ENCODE measurements around the gene USP9Y.

Gene USP9Y

DNA sequence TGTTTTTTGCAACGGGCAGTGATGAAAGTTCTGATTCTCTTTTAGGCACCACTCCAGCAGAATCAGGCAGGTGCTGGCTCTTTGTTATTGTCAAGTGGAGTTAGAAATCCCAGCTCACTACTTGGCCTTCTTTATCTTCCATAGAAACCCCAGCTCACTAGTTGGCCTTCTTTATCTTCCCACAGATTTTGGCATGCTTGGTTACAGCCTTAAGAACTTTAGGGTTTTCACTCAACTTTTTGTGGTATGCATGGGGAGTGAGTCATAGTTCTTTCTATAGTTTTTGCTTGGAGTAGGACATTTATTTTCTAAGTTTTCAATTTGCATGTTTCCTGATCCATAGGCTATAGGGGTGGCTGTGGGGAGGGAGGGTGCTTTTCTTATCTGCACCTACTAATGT lies 55.0 kb downstream of the USP9Y start:
- in situ Hi-C loops (cut with MboI; ENCODE audit: low sequenced_read_pairs) = no loop called here

DNA sequence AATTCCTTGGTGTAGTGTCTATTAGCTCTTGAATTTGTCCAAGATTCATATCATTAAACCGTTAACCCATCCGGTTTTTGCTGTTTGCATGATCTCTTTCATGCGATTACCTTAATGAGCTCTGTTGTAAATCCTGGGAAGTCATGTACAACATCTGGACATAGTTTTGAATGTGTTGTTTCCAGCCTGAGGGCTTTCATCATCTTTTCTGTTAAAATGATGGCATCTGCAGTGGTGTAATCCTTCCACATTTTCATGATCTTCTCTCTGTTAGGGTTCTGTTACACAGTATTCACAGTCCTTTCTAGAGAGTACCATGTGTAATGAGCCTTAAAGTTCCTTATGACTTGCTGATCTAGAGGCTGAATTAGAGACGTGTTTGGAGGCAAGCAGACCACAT lies 64.9 kb downstream of the USP9Y start:
- in situ Hi-C loops (cut with MboI; ENCODE audit: low sequenced_read_pairs) = no loop called here

DNA sequence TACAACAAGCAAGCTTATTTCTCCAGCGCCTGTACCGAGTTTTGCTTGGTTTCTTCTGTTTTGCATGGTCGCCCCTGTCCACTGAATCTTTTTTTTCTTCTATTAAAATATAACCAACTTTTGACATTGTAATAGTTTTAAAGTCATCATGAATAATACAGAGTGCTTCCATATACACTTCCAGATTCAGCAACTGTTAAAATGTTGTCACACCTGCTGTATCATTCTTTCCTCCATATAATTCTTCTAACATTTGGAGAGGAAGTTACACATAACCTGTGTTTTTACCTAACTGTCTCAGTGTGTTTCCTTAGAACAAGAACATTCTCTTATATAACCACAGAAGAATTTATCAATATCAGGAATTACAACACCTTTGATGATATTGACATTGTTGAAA lies 83.5 kb downstream of the USP9Y start:
- in situ Hi-C loops (cut with MboI; ENCODE audit: low sequenced_read_pairs) = no loop called here

DNA sequence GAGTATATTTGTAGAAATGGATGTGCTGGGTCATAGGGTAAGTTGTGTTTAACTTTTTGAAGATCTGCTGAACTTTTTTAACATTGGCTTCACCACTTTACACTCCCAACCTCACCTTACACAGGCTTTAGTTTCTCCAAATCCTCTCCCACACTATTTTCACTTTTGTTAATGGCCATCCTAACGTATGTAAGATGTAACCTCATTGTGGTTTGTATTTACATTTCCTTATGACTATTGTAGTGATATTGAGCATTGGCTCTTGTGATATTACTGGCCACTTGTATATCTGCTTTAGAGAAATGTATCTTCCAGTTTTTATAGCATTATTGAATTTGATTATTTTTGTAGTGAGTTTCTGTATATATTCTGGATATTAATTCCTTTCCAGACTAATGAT lies 93.0 kb downstream of the USP9Y start:
- in situ Hi-C loops (cut with MboI; ENCODE audit: low sequenced_read_pairs) = no loop called here

DNA sequence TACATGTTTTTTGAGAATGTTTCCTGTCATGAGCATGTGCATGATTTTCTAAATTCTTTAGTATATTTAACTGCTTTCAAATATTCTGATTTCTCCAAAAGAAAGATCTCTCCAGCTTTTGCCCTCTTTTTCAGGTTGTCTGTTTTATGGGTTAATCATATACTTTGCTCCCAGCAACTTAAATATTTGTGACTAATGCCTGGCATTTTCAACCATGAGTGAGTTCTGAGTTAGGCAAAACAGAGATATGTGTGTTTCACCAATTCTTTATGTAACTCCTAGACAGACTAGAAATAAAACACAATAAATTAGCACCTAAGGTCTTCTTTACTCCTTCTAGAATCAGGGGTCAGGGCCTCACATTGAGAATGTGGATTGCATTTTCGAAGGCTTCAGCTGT lies 107.0 kb downstream of the USP9Y start:
- in situ Hi-C loops (cut with MboI; ENCODE audit: low sequenced_read_pairs) = no loop called here

DNA sequence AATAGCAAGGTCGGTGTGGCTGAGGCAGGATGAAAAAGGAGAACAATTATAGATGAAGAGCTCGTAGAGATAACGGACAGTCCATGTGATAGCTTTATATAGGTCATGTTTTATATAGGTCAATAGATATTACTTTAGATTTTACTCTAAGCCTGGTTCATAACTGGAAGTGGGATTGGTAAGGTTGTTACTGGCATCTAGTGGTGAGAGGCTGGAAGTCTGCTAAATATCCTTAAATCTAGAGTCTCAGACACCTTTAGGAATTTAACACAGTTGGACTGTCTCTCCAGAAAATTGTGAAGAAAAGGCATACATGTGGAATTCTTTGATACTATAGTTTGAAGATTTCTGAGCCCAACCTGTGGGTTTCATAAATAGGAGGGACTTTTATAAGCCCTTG lies 108.0 kb downstream of the USP9Y start:
- in situ Hi-C loops (cut with MboI; ENCODE audit: low sequenced_read_pairs) = no loop called here

DNA sequence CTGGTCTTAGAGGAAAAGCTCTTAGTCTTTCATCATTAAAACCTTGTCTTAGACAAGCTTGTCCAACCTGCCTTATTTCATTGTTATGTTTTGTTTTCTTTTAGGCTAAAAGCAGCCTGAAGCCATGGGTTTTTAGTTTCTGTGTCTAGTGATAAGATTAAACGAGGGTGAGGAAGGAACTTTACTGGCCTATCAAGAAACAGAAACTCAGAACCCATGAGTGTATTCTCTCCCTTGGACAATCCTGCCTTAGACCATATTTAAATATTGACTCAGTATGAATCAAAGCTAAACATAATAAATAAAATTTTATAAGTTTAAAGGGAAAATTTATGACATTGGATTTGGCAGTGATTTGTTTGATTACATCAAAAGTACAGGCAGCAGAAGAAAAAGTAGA lies 122.4 kb downstream of the USP9Y start:
- in situ Hi-C loops (cut with MboI; ENCODE audit: low sequenced_read_pairs) = no loop called here

DNA sequence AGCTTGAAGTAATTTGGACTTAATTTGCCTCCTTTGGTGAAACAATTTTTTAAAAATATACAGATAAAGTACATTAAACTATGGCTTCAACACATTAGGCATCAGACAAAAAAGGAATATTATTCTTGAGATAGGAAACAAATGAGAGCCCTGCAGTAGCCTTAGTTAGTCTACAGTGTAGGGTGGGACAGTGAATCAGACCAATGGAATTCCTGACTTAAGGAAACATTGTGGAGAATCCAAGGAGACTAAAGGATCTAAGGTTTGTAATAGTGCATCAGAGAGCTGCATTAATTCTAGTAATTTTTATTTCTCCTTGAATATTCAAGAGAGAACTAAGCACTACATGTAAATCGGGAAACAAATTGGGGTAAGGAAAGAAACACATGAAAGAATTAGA lies 125.8 kb downstream of the USP9Y start:
- in situ Hi-C loops (cut with MboI; ENCODE audit: low sequenced_read_pairs) = no loop called here

DNA sequence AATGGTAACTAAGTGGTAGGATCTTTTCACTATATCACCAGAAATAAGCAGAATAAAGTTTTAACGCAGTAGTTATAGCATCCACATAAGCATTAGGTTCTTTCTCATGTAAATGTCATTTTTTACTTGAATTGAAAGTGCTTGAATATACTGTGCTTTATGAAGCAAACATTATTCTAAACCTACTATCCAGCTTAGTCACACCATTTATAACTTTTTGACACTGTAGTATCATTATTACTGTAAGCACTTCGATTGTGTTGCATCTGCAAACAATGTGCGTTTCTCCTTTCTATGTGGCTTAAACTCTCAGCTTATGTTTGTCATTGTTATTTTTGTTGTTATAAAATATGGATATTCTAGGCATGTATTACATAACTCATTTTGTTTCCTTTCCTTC lies 132.3 kb downstream of the USP9Y start:
- in situ Hi-C loops (cut with MboI; ENCODE audit: low sequenced_read_pairs) = no loop called here

DNA sequence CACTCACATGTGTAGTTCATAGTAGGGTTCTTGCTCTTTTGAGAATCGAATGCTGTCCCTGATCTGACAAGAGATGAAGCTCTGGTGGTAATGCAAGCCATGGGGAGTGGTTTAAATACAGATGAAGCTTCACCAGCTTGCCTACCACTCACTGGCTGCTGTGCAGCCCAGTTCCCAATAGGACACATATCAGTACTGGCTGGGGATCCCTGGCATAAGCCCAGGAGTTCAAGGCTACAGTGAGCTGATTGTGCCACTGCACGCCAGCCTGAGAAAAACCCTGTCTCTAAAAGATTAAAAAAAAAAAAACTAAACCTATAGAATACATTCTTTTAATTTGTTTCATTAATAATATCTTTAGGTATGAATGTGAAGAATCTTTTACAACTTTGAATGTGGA lies 136.5 kb downstream of the USP9Y start:
- in situ Hi-C loops (cut with MboI; ENCODE audit: low sequenced_read_pairs) = no loop called here

DNA sequence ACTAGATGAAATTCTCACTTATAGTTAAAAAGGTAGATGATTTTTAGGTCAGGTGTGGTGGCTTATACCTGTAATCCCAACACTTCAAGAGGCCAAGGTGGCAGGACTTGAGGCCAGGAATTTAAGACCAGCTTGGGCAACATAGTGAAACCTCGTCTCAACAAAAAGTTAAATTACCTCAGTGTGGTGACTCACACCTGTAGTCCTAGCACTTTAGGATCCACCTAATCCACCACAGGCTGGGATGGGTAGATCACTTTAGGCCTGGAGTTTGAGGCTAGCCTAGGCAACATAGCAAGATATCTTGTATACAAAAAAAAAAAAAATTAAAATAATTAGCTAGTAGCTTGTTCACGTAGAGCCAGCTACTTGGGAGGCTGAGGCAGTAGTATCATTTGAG lies 140.3 kb downstream of the USP9Y start:
- in situ Hi-C loops (cut with MboI; ENCODE audit: low sequenced_read_pairs) = no loop called here

DNA sequence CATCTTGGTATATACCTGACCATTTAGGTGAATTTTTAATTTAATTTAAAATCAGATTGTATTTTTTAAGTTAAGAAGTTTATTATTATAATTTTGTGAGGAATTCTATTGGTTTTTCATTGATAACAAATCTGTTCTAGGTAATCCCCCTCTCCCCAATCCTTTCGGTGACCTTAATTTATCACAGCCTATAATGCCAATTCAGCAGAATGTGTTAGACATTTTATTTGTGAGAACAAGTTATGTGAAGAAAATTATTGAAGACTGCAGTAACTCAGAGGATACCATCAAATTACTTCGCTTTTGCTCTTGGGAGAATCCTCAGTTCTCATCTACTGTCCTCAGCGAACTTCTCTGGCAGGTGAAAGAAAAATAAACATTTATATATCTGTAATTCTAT lies 145.8 kb downstream of the USP9Y start:
- in situ Hi-C loops (cut with MboI; ENCODE audit: low sequenced_read_pairs) = no loop called here

DNA sequence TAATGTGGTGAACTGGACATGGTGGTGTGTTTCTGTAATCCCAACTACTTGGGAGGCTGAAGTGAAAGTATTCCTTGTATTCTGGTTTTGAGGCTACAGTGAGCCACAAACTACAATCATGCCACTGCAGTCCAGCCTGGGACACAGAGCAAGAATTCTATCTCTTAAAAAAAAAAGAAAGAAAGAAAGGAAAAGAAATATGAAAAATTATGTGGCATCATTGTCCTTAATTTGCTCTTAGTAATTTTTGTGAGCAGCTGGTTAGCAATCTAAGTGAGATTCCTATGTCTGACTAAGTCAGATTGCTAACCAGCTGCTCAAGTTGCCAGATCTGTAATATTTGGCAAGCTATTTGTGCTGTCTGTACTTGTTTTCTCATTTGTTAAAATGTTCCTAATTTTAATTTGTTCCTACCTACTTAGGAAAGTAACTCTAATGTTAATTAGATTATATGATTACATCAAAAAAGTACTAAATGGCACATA lies 154.8 kb downstream of the USP9Y start:
- in situ Hi-C loops (cut with MboI; ENCODE audit: low sequenced_read_pairs) = no loop called here

DNA sequence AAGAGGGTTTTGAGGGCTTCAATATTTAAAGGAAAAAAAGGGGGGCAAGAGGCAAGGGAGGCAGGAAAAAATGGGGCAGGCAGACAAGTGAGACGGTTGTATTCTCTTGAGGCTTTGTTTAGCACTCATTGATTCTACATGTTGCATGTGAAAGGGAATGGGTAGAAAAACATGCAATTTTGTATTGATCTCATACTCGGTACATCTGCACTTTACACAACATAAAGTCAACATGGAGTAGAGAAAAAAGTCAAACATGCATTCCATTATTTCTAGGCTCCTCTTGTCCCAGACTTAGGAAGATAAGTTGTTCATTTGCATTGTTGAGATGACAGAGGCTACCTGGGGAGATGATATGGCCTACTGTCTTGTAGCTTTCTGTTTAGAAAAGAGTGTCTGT lies 166.9 kb downstream of the USP9Y start:
- in situ Hi-C loops (cut with MboI; ENCODE audit: low sequenced_read_pairs) = no loop called here

DNA sequence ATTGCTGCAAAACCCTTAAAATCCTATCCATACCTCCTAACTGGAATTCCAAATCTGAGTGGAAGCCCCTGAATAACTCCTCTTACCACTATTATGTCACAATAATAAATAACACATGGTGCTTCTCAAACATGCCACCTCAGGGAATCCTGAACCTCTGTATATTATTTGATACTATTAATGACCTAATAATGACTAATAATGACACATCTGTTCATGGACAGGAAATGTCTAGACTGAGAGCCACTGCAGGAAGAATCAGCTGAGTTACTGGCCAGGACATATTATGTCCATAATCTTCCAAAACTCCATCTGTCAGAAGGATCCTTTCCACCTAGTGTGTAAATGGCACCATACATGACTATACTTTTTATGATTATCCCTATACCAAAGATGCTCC lies 195.9 kb downstream of the USP9Y start:
- in situ Hi-C loops (cut with MboI; ENCODE audit: low sequenced_read_pairs) = no loop called here

DNA sequence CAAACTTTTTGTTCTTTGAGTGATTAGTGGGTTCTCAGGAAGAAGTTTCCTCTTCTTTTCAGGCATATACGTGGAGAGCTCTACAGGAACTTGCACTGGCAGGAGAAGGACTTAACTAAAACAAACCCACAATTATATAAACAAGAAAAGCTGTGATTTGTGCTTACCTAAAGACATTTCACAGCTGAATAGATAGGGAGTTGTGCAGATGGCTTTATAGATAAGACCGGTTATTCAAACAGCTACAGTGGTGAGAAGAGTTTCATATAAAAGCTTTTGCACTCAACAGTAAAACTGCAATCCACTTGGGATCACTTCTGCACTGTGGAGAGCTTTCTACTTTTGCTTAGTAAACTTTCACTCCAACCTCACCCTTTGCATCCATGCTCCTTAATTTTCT lies 197.6 kb downstream of the USP9Y start:
- in situ Hi-C loops (cut with MboI; ENCODE audit: low sequenced_read_pairs) = no loop called here

DNA sequence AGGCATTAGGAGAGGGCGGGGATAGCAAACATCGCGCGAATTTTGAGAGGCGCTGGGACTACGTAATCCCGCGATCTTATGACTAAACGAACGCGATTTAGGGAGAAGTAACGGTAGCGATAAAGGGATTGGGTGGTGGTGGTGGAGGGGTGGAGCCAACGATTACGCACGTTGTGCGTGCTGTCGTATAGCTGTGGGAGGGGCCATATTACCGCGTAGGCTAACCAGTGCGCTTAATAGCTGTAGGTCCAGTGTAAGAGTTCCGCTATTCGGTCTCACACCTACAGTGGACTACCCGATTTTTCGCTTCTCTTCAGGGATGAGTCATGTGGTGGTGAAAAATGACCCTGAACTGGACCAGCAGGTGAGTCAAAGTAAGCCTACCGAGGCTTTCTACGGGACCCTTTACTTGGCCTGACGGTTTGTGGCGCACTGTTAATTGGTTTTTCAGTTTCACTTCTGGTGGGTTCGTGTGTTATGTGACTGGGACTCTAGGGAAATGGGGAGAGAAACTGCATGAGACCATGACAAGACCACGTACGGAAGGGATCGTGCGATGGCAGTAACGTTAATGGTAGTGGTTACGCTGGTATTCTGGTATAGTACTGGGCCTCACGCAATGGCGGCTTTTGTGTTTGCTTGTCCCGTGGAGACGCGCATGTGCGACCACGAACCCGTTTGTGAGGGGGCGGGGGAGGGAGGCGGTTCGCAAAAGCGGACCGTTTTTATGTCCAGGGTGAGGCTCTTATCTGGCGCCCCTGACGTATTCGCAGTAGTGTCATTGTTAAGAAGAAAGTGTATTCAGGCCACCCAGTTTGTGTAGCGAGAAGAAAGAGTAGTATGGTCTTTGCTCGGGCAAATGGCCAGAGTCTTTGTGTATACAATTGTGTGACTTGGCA lies 203.8 kb downstream of the USP9Y start, which contains the start of gene DDX3Y:
DDX3Y (plus strand) TSS at position 251 of the 899 bp plus-strand sequence; CDS start at position 320, 69 bp downstream.
- in situ Hi-C loops (cut with MboI; ENCODE audit: low sequenced_read_pairs) = no loop called here

DNA sequence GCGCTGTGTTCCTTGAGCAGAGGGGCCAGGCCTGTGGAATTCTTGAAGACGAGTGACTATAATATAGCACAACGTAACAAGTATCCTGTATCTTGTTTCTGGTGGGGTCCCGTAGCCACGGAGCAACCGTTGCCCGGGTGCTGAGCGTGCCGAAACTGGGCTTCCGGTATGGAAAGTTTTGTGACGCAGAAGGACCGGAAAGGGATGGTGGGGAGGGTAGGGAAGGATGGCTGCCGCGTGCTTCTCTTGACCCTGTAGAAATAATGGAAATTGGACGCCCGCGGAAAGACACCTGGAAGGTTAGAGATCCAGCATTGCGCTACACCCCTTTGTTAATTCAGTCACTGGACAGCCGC lies 204.5 kb downstream of the USP9Y start:
- in situ Hi-C loops (cut with MboI; ENCODE audit: low sequenced_read_pairs) = no loop called here

DNA sequence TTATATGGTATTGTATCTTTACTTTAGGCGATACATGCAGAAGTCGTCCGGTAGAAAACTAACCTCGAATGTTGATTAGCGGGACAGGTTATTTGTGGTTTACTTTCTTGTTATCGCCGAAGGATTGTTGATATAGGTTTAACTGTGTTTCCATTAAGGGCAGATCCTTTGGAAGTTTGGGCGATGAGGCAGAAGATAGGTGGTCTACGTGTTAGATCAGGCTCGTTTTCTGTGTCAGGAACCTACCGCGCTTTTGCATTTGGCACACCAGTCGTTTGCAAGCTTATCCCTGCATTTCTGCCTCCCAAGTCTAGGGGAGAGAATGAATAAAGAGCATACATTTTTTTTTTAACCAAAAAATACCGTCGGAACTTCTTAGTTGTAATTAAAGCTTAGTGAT lies 204.9 kb downstream of the USP9Y start:
- in situ Hi-C loops (cut with MboI; ENCODE audit: low sequenced_read_pairs) = no loop called here
